HCEC 1CT (cell line): ENCODE measurements around the gene CMKLR1.

Experiments
- DNase-seq: peaks from one replicate; pipeline ENCODE4 v3.0.0-alpha.2; 2017

Gene CMKLR1

GRCh38 chr12:108257610-108258106, 81.5 kb downstream of the CMKLR1 start:
- DNase-seq, result no peak

- no peak for DNase-seq
These were observed 82.1 kb downstream of the CMKLR1 start for GRCh38 chr12:108257004-108257403.

- no peak for DNase-seq
These were observed 83.9 kb downstream of the CMKLR1 start for GRCh38 chr12:108255252-108255602.

- no peak for DNase-seq
These were observed 84.4 kb downstream of the CMKLR1 start for GRCh38 chr12:108254517-108255251.

GRCh38 chr12:108254030-108254429, 85.1 kb downstream of the CMKLR1 start:
- no peak for DNase-seq

GRCh38 chr12:108253540-108253939, 85.6 kb downstream of the CMKLR1 start:
- DNase-seq, result no peak

- no peak for DNase-seq
These were observed 86.6 kb downstream of the CMKLR1 start for GRCh38 chr12:108252523-108252922.

- DNase-seq, result no peak
These were observed 91.1 kb downstream of the CMKLR1 start for GRCh38 chr12:108248011-108248410.

- DNase-seq, result no peak
These were observed 92.0 kb downstream of the CMKLR1 start for GRCh38 chr12:108247130-108247529.

GRCh38 chr12:108241986-108242703, 97.0 kb downstream of the CMKLR1 start:
- DNase-seq, result no peak

GRCh38 chr12:108240928-108241327, 98.2 kb downstream of the CMKLR1 start:
- DNase-seq, result no peak

GRCh38 chr12:108240027-108240785, 98.9 kb downstream of the CMKLR1 start:
- no peak for DNase-seq

- no peak for DNase-seq
These were observed 99.7 kb downstream of the CMKLR1 start for GRCh38 chr12:108239378-108239777.

GRCh38 chr12:108238474-108238873, 100.6 kb downstream of the CMKLR1 start:
- DNase-seq, result no peak
